WTC11 (cell line): ENCODE measurements around the gene FNDC11. TPM values are rescaled to one million over a fixed set of nuclear protein-coding genes. Genes with fewer than 3 reads are reported as not detected.

Experiments used
- ATAC-seq: fragments of 200-7000 bp; cut with Tn5 transposase; 2 replicates; pipeline ENCODE4 v1.10.0; 2021; ENCODE audit warnings: mild to moderate bottlenecking, moderate library complexity
- CTCF ChIA-PET: fragments of 300-600 bp; sonication (Branson Sonifier 250); formaldehyde crosslinking; loops from one replicate; lab custom pipeline; 2021; ENCODE audit warnings: antibody characterized with exemption; lab: Charles Lee
- POLR2A ChIA-PET: fragments of 350-600 bp; sonication (Branson Sonifier 250); formaldehyde crosslinking; loops from one replicate; lab custom pipeline; 2021; ENCODE audit warnings: antibody characterized with exemption; lab: Charles Lee
- DNase-seq: peaks from one replicate; pipeline ENCODE4 v3.0.0; 2021; ENCODE audit warnings: low spot score
- H3K27ac Mint-ChIP-seq: 2 replicates; pipeline ENCODE4 v1.8.0; 2021; ENCODE audit warnings: mixed read lengths
- H3K27me3 Mint-ChIP-seq: 2 replicates; pipeline ENCODE4 v1.8.0; 2021; ENCODE audit warnings: low read depth, mild to moderate bottlenecking, moderate library complexity, mixed read lengths
- H3K36me3 Mint-ChIP-seq: 2 replicates; pipeline ENCODE4 v1.8.0; 2021; ENCODE audit warnings: mixed read lengths
- H3K4me1 Mint-ChIP-seq: 2 replicates; pipeline ENCODE4 v1.8.0; 2022; ENCODE audit warnings: mixed read lengths
- H3K4me3 Mint-ChIP-seq: 2 replicates; pipeline ENCODE4 v1.8.0; 2021; ENCODE audit warnings: mild to moderate bottlenecking, moderate library complexity, mixed read lengths
- H3K9me3 Mint-ChIP-seq: 2 replicates; pipeline ENCODE4 v1.8.0; 2021; ENCODE audit warnings: mixed read lengths
- ATF3 ChIP-seq: sonication (generic); formaldehyde crosslinking; conservative IDR thresholded peaks from 2 replicates; pipeline ENCODE4 v1.8.1; 2022; ENCODE audit warnings: mild to moderate bottlenecking, missing genetic modification reagents
- CREM ChIP-seq: sonication (generic); formaldehyde crosslinking; IDR thresholded peaks from 2 replicates; pipeline ENCODE4 v1.8.1; 2022; ENCODE audit warnings: mild to moderate bottlenecking, missing genetic modification reagents, moderate library complexity
- ESRRA ChIP-seq: sonication (generic); formaldehyde crosslinking; IDR thresholded peaks from 2 replicates; pipeline ENCODE4 v1.8.1; 2022; ENCODE audit warnings: mild to moderate bottlenecking, missing genetic modification reagents, borderline replicate concordance
- ETV6 ChIP-seq: sonication (generic); formaldehyde crosslinking; IDR thresholded peaks from 2 replicates; pipeline ENCODE4 v1.8.1; 2022; ENCODE audit warnings: mild to moderate bottlenecking, missing genetic modification reagents
- GABPB1 ChIP-seq: sonication (generic); formaldehyde crosslinking; IDR thresholded peaks from 2 replicates; pipeline ENCODE4 v1.8.1; 2023; ENCODE audit warnings: mild to moderate bottlenecking, missing genetic modification reagents
- GRHL2 ChIP-seq: fragments of 250-450 bp; sonication (Bioruptor Pico); IDR thresholded peaks from 2 replicates; pipeline ENCODE4 v1.8.0; 2022; ENCODE audit warnings: mild to moderate bottlenecking, moderate library complexity; ENCODE audit not compliant: insufficient replicate concordance, severe bottlenecking
- HMGXB4 ChIP-seq: sonication (generic); formaldehyde crosslinking; IDR thresholded peaks from 2 replicates; pipeline ENCODE4 v1.8.1; 2023; ENCODE audit warnings: mild to moderate bottlenecking, moderate library complexity, missing genetic modification reagents
- IRF2 ChIP-seq: sonication (generic); formaldehyde crosslinking; IDR thresholded peaks from 2 replicates; pipeline ENCODE4 v1.8.0; 2022; ENCODE audit warnings: low read depth, missing genetic modification reagents, borderline replicate concordance
- MYBL2 ChIP-seq: sonication (generic); formaldehyde crosslinking; IDR thresholded peaks from 2 replicates; pipeline ENCODE4 v1.8.1; 2023; ENCODE audit warnings: mild to moderate bottlenecking, moderate library complexity, missing genetic modification reagents
- NFE2L1 ChIP-seq: sonication (generic); formaldehyde crosslinking; IDR thresholded peaks from 2 replicates; pipeline ENCODE4 v1.8.1; 2023; ENCODE audit warnings: missing genetic modification reagents
- NR1H2 ChIP-seq: sonication (generic); formaldehyde crosslinking; IDR thresholded peaks from 2 replicates; pipeline ENCODE4 v1.9.0; 2021; ENCODE audit warnings: mild to moderate bottlenecking, moderate library complexity, missing genetic modification reagents
- PREB ChIP-seq: sonication (generic); formaldehyde crosslinking; IDR thresholded peaks from 2 replicates; pipeline ENCODE4 v1.8.1; 2022; ENCODE audit warnings: mild to moderate bottlenecking, missing genetic modification reagents, moderate library complexity, borderline replicate concordance
- PRRX2 ChIP-seq: fragments of 250-450 bp; sonication (Bioruptor Pico); IDR thresholded peaks from 2 replicates; pipeline ENCODE4 v1.8.0; 2021; ENCODE audit warnings: mild to moderate bottlenecking
- RELA ChIP-seq: sonication (generic); formaldehyde crosslinking; IDR thresholded peaks from 2 replicates; pipeline ENCODE4 v1.8.1; 2022; ENCODE audit warnings: missing genetic modification reagents, mild to moderate bottlenecking, borderline replicate concordance
- SMAD3 ChIP-seq: sonication (generic); formaldehyde crosslinking; IDR thresholded peaks from 2 replicates; pipeline ENCODE4 v1.8.0; 2022; ENCODE audit warnings: missing genetic modification reagents, mild to moderate bottlenecking, borderline replicate concordance
- SMAD4 ChIP-seq: sonication (generic); formaldehyde crosslinking; IDR thresholded peaks from 2 replicates; pipeline ENCODE4 v1.8.0; 2022; ENCODE audit warnings: mild to moderate bottlenecking, missing genetic modification reagents
- USF1 ChIP-seq: sonication (generic); formaldehyde crosslinking; IDR thresholded peaks from 2 replicates; pipeline ENCODE4 v1.8.0; 2022; ENCODE audit warnings: mild to moderate bottlenecking, missing genetic modification reagents
- ZNF416 ChIP-seq: fragments of 250-450 bp; sonication (Bioruptor Pico); IDR thresholded peaks from 2 replicates; pipeline ENCODE4 v1.9.0; 2021; ENCODE audit warnings: mild to moderate bottlenecking, inconsistent platforms
- ZNF532 ChIP-seq: fragments of 250-450 bp; sonication (Bioruptor Pico); IDR thresholded peaks from 2 replicates; pipeline ENCODE4 v1.9.0; 2021; ENCODE audit warnings: mild to moderate bottlenecking, borderline replicate concordance
- ZNF671 ChIP-seq: fragments of 250-450 bp; sonication (Bioruptor Pico); IDR thresholded peaks from 2 replicates; pipeline ENCODE4 v1.8.0; 2021; ENCODE audit warnings: mild to moderate bottlenecking
- total RNA-seq: library from RNA; stranded (reverse); gene quantifications from 3 replicates; pipeline ENCODE4 v1.2.3, GENCODE V29; 2021

FNDC11 gene
- total RNA-seq, 1 experiment from 2014 or later = 3.8 TPM

GRCh38 chr20:63576311-63576710 is 22.4 kb downstream of the FNDC11 start:
- no peak for ATAC-seq
- Mint-ChIP-seq H3K4me1 (no peaks in the 10 kb centered on the region), H3K4me3 (no peak overlapping the region), H3K27me3 (no peaks in the 10 kb centered on the region), H3K9me3 (no peaks in the 10 kb centered on the region), H3K27ac (peak overlapping the region; percentile 75; the same call in 1 of the 2 replicates), H3K36me3 (no peaks in the 10 kb centered on the region)
- ChIA-PET CTCF (interaction anchor here (0.6 to 4.2 kb wide), 2 partner anchors 38 to 58 kb away, joined by 3 to 52 read pairs; partner anchors contain the start of gene PTK6), POLR2A (no interaction called here)
- no peak for DNase-seq
- TF ChIP-seq ZNF671 (CRISPR knock-in tag) (no peak), ZNF416 (CRISPR knock-in tag) (no peak), CREM (no peak), ZNF532 (CRISPR knock-in tag) (no peak), GABPB1 (CRISPR knock-in tag) (no peak), IRF2 (CRISPR knock-in tag) (no peak), ESRRA (no peak), ETV6 (CRISPR knock-in tag) (no peak), PRRX2 (CRISPR knock-in tag) (no peak), USF1 (no peak), SMAD4 (no peak), RELA (CRISPR knock-in tag) (no peak)

- DNase-seq (no peak), ATAC-seq (no peak)
- Mint-ChIP-seq H3K36me3 (no peaks in the 10 kb centered on the region), H3K4me1 (no peaks in the 10 kb centered on the region), H3K27me3 (no peaks in the 10 kb centered on the region), H3K9me3 (no peaks in the 10 kb centered on the region), H3K27ac (no peak overlapping the region), H3K4me3 (no peak overlapping the region)
- 0 out of 2 replicates have a peak, but pooled peaks have one; percentile 15 for TF ChIP-seq GABPB1 (CRISPR knock-in tag)
- no peak for TF ChIP-seq RELA (CRISPR knock-in tag)
- no peak for TF ChIP-seq MYBL2 (CRISPR knock-in tag)
- TF ChIP-seq USF1 = no peak
- ChIA-PET CTCF (interaction anchor here (0.5 to 2.2 kb wide), 3 partner anchors 40 to 394 kb away, joined by 3 to 8 read pairs (median 4); partner anchors contain the start of gene PTK6), POLR2A (interaction anchor here (1.0 kb wide), 1 partner anchor 64 kb away, joined by 3 read pairs; no protein-coding TSS in a partner anchor)
Observed at GRCh38 chr20:63577317-63577894, 23.4 kb downstream of the FNDC11 start.

- ATAC-seq (no peak), DNase-seq (no peak)
- Mint-ChIP-seq H3K27me3 (no peaks in the 10 kb centered on the region), H3K4me3 (no peak overlapping the region), H3K4me1 (no peaks in the 10 kb centered on the region), H3K9me3 (no peaks in the 10 kb centered on the region), H3K36me3 (no peaks in the 10 kb centered on the region), H3K27ac (no peak overlapping the region)
- POLR2A ChIA-PET = interaction anchor here (1.0 kb wide), 1 partner anchor 63 kb away, joined by 3 read pairs; no protein-coding TSS in a partner anchor
- CTCF ChIA-PET = interaction anchor here (0.5 to 2.2 kb wide), 3 partner anchors 41 to 393 kb away, joined by 3 to 8 read pairs (median 4); partner anchors contain the start of gene PTK6
- no peak for TF ChIP-seq ZNF671 (CRISPR knock-in tag)
- TF ChIP-seq NFE2L1 = no peak
- no peak for TF ChIP-seq HMGXB4 (CRISPR knock-in tag)
- no peak for TF ChIP-seq PREB (CRISPR knock-in tag)
- no peak for TF ChIP-seq NR1H2 (CRISPR knock-in tag)
- no peak for TF ChIP-seq ESRRA
- no peak for TF ChIP-seq SMAD3 (CRISPR knock-in tag)
- no peak for TF ChIP-seq GRHL2 (CRISPR knock-in tag)
- no peak for TF ChIP-seq ATF3 (CRISPR knock-in tag)
Observed at GRCh38 chr20:63578224-63579016, 24.5 kb downstream of the FNDC11 start.
